Measurements from ENCODE around the gene DNMT3A.

Gene DNMT3A

DNA sequence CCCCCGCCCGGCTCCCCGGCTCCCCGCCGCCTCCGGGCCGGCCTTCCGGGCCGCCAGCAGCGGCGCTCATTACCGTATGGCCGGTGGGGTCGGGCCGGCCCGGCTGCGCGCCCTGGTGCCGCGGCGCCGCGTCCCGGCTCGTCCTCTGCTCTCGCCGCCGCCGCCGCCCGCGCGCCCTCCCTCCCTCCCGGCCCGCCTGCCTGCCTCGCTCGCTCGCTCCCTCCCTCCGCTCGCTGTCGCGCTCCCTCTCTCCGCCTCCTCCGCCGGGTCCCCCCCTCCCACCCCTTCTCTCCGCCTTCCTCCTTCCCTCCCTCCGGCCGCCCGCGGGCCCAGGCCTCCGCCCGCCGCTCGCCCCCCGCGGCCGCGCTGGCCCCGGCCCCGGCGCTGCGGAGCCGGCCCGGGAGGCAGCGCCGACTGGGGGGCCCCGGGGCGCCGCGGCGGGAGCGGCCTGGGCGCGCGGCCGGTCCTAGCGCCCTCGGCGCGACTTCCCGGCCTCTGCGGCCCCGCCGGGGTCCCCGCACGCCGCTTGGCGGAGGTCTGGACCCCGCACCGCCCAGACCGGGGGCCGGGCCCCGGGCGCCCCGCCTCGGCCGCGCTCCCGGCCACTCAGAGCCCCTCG, at the start of gene DNMT3A:
DNMT3A (minus strand) TSS at position 173 of the 619 bp plus-strand sequence. CDS start 27,941 bp downstream, outside the sequence.
- peak within 1 kb of the TSS; percentile 42 for H3K4me3 ChIP-seq (ENCODE audit: control insufficient read depth, low read depth, low read length)
- TF ChIP-seq, protein P1, sequence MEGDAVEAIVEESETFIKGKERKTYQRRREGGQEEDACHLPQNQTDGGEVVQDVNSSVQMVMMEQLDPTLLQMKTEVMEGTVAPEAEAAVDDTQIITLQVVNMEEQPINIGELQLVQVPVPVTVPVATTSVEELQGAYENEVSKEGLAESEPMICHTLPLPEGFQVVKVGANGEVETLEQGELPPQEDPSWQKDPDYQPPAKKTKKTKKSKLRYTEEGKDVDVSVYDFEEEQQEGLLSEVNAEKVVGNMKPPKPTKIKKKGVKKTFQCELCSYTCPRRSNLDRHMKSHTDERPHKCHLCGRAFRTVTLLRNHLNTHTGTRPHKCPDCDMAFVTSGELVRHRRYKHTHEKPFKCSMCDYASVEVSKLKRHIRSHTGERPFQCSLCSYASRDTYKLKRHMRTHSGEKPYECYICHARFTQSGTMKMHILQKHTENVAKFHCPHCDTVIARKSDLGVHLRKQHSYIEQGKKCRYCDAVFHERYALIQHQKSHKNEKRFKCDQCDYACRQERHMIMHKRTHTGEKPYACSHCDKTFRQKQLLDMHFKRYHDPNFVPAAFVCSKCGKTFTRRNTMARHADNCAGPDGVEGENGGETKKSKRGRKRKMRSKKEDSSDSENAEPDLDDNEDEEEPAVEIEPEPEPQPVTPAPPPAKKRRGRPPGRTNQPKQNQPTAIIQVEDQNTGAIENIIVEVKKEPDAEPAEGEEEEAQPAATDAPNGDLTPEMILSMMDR (conservative IDR thresholded peaks at IDR 0.05; ENCODE audit: control insufficient read depth, insufficient read depth, low read depth, low read length) = no peak
- DNase-seq (ENCODE audit: low read depth) = peak; percentile 49

DNA sequence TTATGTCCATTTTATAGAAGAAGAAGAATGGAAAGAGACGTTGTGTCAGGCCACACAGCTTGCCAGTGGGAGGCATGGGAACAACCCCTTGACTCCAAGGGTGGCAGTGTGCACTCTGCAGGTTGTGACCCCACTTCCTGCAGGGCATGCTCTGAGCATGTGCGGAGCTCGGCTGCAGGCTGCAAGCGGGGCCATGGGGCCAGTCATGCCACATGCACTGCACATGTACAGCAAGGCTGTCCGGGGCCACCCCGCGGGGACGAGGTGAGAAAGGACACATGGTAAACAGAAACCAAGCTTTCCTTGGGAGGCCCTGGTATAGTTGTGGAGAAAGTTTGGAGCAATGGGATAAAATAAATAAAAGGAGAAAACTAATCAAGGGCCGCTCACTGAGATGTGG, 47.4 kb upstream of the DNMT3A start:
- no peak for DNase-seq (ENCODE audit: low read depth)
- H3K4me3 ChIP-seq (ENCODE audit: control insufficient read depth, low read depth, low read length) = no peak overlapping the region
- TF ChIP-seq, protein P1 (conservative IDR thresholded peaks at IDR 0.05; ENCODE audit: control insufficient read depth, insufficient read depth, low read depth, low read length) = no peak

DNA sequence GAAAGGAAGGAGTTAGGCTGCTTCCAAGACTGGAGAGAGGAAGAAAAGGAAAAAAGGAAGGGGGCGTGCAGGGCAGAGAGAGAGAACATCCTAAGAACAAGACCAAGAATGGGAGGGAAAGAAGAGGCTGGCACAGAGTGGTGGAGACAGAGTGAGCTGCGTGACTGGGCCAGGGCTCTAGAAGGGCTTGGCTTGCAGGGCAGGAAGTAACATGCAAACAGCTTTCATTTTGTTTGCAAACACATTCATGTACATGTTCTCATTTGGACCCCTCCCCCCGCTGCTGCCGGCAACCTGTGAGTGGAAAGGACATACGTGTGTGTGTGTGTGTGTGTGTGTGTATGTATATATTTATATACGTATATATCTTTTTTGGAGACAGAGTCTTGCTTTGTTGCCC, 46.8 kb upstream of the DNMT3A start:
- no peak overlapping the region for H3K4me3 ChIP-seq (ENCODE audit: control insufficient read depth, low read depth, low read length)
- TF ChIP-seq, protein P1 (conservative IDR thresholded peaks at IDR 0.05; ENCODE audit: control insufficient read depth, insufficient read depth, low read depth, low read length) = no peak
- no peak for DNase-seq (ENCODE audit: low read depth)

DNA sequence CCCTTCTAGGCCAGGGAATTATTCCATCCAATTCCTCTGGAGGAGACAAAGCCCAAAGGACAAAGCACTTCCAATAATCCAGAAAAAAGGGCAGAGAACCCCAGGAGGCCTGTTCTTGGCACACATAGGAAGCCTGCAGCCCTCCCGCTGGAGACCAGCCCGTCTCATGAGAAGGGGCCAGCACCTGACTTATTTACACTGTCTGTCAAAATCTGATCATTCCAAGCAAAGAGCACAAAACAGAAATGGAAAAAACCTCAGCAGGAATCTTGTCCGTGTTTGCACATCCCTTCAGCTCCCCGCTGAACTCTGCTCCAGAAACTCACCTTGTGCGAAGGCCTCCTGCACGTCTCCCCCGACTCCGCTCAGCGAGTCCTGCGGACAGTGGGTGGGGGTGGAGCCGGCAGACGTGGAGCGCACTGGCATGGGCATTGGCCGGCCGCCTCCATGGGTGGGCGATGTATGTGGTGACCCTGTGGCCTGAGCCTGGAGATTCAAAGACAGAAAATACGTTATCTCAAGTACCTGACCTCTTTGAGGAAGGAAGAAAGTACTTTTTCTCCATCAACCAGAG, 46.2 kb upstream of the DNMT3A start:
- no peak overlapping the region for H3K4me3 ChIP-seq (ENCODE audit: control insufficient read depth, low read depth, low read length)
- TF ChIP-seq, protein P1 (conservative IDR thresholded peaks at IDR 0.05; ENCODE audit: control insufficient read depth, insufficient read depth, low read depth, low read length) = no peak
- no peak for DNase-seq (ENCODE audit: low read depth)

DNA sequence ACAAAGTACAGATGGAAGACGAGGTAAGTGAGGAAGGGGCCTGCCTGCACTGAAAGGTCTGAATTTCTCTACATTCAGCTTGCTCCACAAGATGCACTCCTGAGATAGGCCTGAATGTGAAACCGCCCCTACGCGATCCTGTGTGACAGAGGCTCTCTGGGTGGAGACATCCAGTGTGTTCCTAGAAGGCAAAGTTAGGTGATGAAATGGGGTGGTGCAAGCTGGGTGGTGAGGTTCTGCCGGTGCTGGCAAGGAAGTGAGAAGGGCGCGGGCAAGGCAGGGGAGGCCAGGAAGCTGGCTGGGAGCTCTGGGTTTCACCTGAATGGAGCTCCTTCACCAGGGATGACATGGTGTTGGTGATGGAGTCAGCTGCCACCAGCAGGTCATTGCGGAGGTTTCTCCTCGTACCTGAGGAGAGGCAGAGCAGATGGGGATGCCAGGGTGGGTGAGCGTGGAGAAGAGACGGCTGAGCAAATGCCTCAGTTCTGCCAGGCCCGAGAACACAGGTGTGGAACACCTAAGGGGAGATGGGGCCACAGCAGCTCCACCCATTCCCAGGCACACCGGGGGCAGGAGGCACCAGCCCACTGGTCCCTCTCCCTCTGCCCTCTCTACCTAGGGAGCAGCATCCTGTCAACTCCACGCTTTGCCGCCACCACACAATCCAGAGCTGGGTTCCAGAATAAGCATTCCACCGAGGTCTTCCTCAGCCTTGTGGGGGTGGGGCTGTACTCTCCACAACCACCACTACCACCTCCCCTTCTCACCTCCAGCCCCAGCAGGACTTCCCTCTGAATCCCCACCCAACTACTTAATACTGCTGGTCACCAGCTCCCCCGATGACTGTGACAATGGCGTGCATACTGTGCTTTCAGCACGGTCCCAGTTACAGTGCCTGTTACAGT, 45.5 kb upstream of the DNMT3A start:
- TF ChIP-seq, protein P1 (conservative IDR thresholded peaks at IDR 0.05; ENCODE audit: control insufficient read depth, insufficient read depth, low read depth, low read length) = no peak

DNA sequence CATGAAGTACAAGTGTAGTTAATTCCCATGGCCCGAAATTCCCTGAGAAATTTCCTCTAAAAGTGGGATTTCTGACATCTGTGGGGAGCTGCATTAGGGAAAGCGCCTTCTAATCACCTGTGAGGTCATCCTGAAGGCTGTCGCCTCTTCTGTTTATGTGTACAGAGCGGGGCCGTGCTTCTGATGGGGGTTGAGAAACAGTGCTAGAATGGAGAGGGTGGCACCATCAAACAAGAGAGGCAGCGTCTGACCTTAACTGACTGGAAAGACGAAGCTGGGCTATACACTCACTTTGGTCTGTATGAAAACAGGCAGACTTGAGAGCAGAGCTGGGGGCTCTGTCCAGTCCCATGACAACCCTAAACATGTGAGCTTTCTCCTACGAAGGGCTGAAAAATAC, 44.2 kb upstream of the DNMT3A start:
- DNase-seq (ENCODE audit: low read depth) = no peak
- TF ChIP-seq, protein P1 (conservative IDR thresholded peaks at IDR 0.05; ENCODE audit: control insufficient read depth, insufficient read depth, low read depth, low read length) = no peak
- no peak overlapping the region for H3K4me3 ChIP-seq (ENCODE audit: control insufficient read depth, low read depth, low read length)

More for the DNA sequence above, 45.5 kb upstream of the DNMT3A start:
- no peak for DNase-seq (ENCODE audit: low read depth)
- no peak overlapping the region for H3K4me3 ChIP-seq (ENCODE audit: control insufficient read depth, low read depth, low read length)

All from fibroblast of mammary gland (primary cell).